IMR-90 (cell line): ENCODE results near the gene MRC2. TPM values are rescaled to one million over a fixed set of nuclear protein-coding genes. Genes with fewer than 3 reads are reported as not detected.

ENCODE experiments used
- ATAC-seq: fragments of 200-7000 bp; cut with Tn5 transposase; 2 replicates; pipeline ENCODE4 v1.9.1; 2020; ENCODE audit warnings: low read depth, mild to moderate bottlenecking, moderate library complexity
- BruUV-seq: library from RNA; stranded (reverse); fragments of 400-500 nt; replicated peaks from 2 replicates; lab custom pipeline; 2021; lab: Mats Ljungman, UMichigan
- CTCF ChIA-PET: fragments of 300-600 bp; formaldehyde crosslinking; extraction: SDS; loops from one replicate; lab custom pipeline; 2021; ENCODE audit warnings: antibody characterized with exemption; lab: Yijun Ruan, JAX
- POLR2A ChIA-PET: fragments of 300-600 bp; sonication (Branson Sonifier 250); formaldehyde crosslinking; loops from one replicate; lab custom pipeline; 2022; ENCODE audit warnings: antibody characterized with exemption; ENCODE audit not compliant: unreplicated experiment; lab: Charles Lee
- DNase-seq: peaks from one replicate; pipeline ENCODE4 v3.0.0; 2013
- H2AFZ ChIP-seq: replicated peaks from 2 replicates; pipeline ENCODE3; 2013; ENCODE audit warnings: low read length, mild to moderate bottlenecking; ENCODE audit not compliant: poor library complexity
- H2AK5ac ChIP-seq: 2 replicates; pipeline ENCODE4 v1.6.1; 2013; ENCODE audit warnings: low read depth, low read length, inconsistent platforms
- H2AK9ac ChIP-seq: replicated peaks from 2 replicates; pipeline ENCODE3; 2013; ENCODE audit warnings: mild to moderate bottlenecking, low read depth, low read length, moderate library complexity; ENCODE audit not compliant: poor library complexity
- H2BK120ac ChIP-seq: 2 replicates; pipeline ENCODE4 v1.6.1; 2013; ENCODE audit warnings: low read depth, low read length, inconsistent platforms
- H2BK15ac ChIP-seq: 3 replicates; pipeline ENCODE4 v1.6.1; 2013; ENCODE audit warnings: low read depth, low read length, inconsistent platforms
- H2BK20ac ChIP-seq: 2 replicates; pipeline ENCODE4 v1.6.1; 2013; ENCODE audit warnings: low read depth, mild to moderate bottlenecking, inconsistent platforms, low read length, moderate library complexity
- H2BK5ac ChIP-seq: 2 replicates; pipeline ENCODE4 v1.6.1; 2013; ENCODE audit warnings: mild to moderate bottlenecking, low read depth, low read length, inconsistent platforms; ENCODE audit not compliant: poor library complexity, severe bottlenecking
- H3K14ac ChIP-seq: replicated peaks from 2 replicates; pipeline ENCODE4 v1.6.1; 2013; ENCODE audit warnings: low read depth, low read length, inconsistent platforms
- H3K18ac ChIP-seq: 2 replicates; pipeline ENCODE4 v1.6.1; 2013; ENCODE audit warnings: low read depth, low read length, control low read depth
- H3K23ac ChIP-seq: 2 replicates; pipeline ENCODE4 v1.6.1; 2013; ENCODE audit warnings: low read depth, low read length, inconsistent platforms
- H3K27ac ChIP-seq: 2 replicates; pipeline ENCODE4 v1.5.1; 2013; ENCODE audit warnings: mild to moderate bottlenecking, control low read depth, low read length; ENCODE audit not compliant: insufficient read depth
- H3K27me3 ChIP-seq: 2 replicates; pipeline ENCODE4 v1.6.1; 2013; ENCODE audit warnings: low read length; ENCODE audit not compliant: control insufficient read depth, insufficient read depth
- H3K36me3 ChIP-seq: 2 replicates; pipeline ENCODE4 v1.6.1; 2013; ENCODE audit warnings: low read length, mixed read lengths; ENCODE audit not compliant: control insufficient read depth, insufficient read depth
- H3K4ac ChIP-seq: 2 replicates; pipeline ENCODE4 v1.6.1; 2013; ENCODE audit warnings: low read depth, low read length, inconsistent platforms
- H3K4me1 ChIP-seq: 2 replicates; pipeline ENCODE4 v1.6.1; 2013; ENCODE audit warnings: low read length, mixed read lengths; ENCODE audit not compliant: control insufficient read depth, insufficient read depth
- H3K4me2 ChIP-seq: 2 replicates; pipeline ENCODE4 v1.6.1; 2013; ENCODE audit warnings: low read depth, mild to moderate bottlenecking, control low read depth, low read length, moderate library complexity
- H3K4me3 ChIP-seq: 2 replicates; pipeline ENCODE4 v1.5.1; 2013; ENCODE audit warnings: low read depth, mild to moderate bottlenecking, control low read depth, low read length, moderate library complexity; ENCODE audit not compliant: insufficient read depth
- H3K56ac ChIP-seq: 2 replicates; pipeline ENCODE4 v1.6.1; 2013; ENCODE audit warnings: low read length, inconsistent platforms; ENCODE audit not compliant: insufficient read depth; ENCODE audit errors: extremely low read depth
- H3K79me1 ChIP-seq, 2 experiments: 2 replicates each; pipeline ENCODE4 v1.6.1; 2013; ENCODE audit warnings: low read length in 2 of 2, inconsistent platforms in 1 of 2, low read depth in 1 of 2
- H3K9ac ChIP-seq: 2 replicates; pipeline ENCODE4 v1.6.1; 2013; ENCODE audit warnings: low read depth, low read length, control low read depth
- H3K9me1 ChIP-seq: 2 replicates; pipeline ENCODE4 v1.6.1; 2013; ENCODE audit warnings: low read length, inconsistent platforms; ENCODE audit not compliant: insufficient read depth
- H3K9me3 ChIP-seq: 2 replicates; pipeline ENCODE4 v1.6.1; 2013; ENCODE audit warnings: low read length; ENCODE audit not compliant: control insufficient read depth, insufficient read depth
- H4K20me1 ChIP-seq: 2 replicates; pipeline ENCODE4 v1.6.1; 2013; ENCODE audit warnings: low read length, inconsistent platforms; ENCODE audit not compliant: insufficient read depth
- H4K5ac ChIP-seq: 2 replicates; pipeline ENCODE4 v1.6.1; 2013; ENCODE audit warnings: mild to moderate bottlenecking, low read depth, low read length, control low read depth
- H4K8ac ChIP-seq, 2 experiments: 2 replicates each; pipeline ENCODE4 v1.6.1; 2013; ENCODE audit warnings: low read depth in 2 of 2, low read length in 2 of 2, control low read depth in 1 of 2, inconsistent platforms in 1 of 2
- H4K91ac ChIP-seq: 2 replicates; pipeline ENCODE4 v1.6.1; 2013; ENCODE audit warnings: low read depth, low read length, inconsistent platforms; ENCODE audit not compliant: insufficient read depth
- CEBPB ChIP-seq: IDR thresholded peaks from 2 replicates; pipeline ENCODE4 v1.6.1; 2012; ENCODE audit warnings: low read depth, low read length, improper control_type of control experiment
- CHD1 ChIP-seq: IDR thresholded peaks from 2 replicates; pipeline ENCODE4 v1.6.1; 2012; ENCODE audit warnings: low read depth, low read length, improper control_type of control experiment
- CTCF ChIP-seq: conservative IDR thresholded peaks from 2 replicates; pipeline ENCODE4 v1.5.1; 2012; ENCODE audit warnings: mild to moderate bottlenecking, low read depth, low read length, improper control_type of control experiment
- ELK1 ChIP-seq: fragments of 150-350 bp; IDR thresholded peaks from 2 replicates; pipeline ENCODE4 v1.6.1; 2016; ENCODE audit warnings: low read depth, mild to moderate bottlenecking, low read length, moderate library complexity, borderline replicate concordance
- FOS ChIP-seq: fragments of 150-350 bp; IDR thresholded peaks from 2 replicates; pipeline ENCODE4 v1.6.1; 2016; ENCODE audit warnings: low read depth, low read length
- MAFK ChIP-seq: IDR thresholded peaks from 2 replicates; pipeline ENCODE4 v1.6.1; 2012; ENCODE audit warnings: low read depth, low read length, improper control_type of control experiment
- MAZ ChIP-seq: IDR thresholded peaks from 2 replicates; pipeline ENCODE4 v1.6.1; 2012; ENCODE audit warnings: low read depth, mild to moderate bottlenecking, low read length, improper control_type of control experiment, moderate library complexity, borderline replicate concordance
- MXI1 ChIP-seq: IDR thresholded peaks from 2 replicates; pipeline ENCODE4 v1.6.1; 2012; ENCODE audit warnings: low read depth, mild to moderate bottlenecking, low read length, moderate library complexity, borderline replicate concordance
- POLR2A ChIP-seq: IDR thresholded peaks from 2 replicates; pipeline ENCODE4 v1.6.1; 2012; ENCODE audit warnings: mild to moderate bottlenecking, low read depth, low read length
- RAD21 ChIP-seq: IDR thresholded peaks from 2 replicates; pipeline ENCODE4 v1.6.1; 2012; ENCODE audit warnings: low read length, improper control_type of control experiment
- RCOR1 ChIP-seq: IDR thresholded peaks from 2 replicates; pipeline ENCODE4 v1.6.1; 2012; ENCODE audit warnings: mild to moderate bottlenecking, low read length, improper control_type of control experiment; ENCODE audit not compliant: insufficient replicate concordance
- RFX5 ChIP-seq: IDR thresholded peaks from 2 replicates; pipeline ENCODE4 v1.8.0; 2012; ENCODE audit warnings: low read depth, mild to moderate bottlenecking, low read length, moderate library complexity
- SMC3 ChIP-seq: fragments of 150-350 bp; IDR thresholded peaks from 2 replicates; pipeline ENCODE4 v1.6.1; 2016; ENCODE audit warnings: low read depth, mild to moderate bottlenecking, antibody characterized with exemption, low read length, moderate library complexity
- USF2 ChIP-seq: fragments of 150-350 bp; IDR thresholded peaks from 2 replicates; pipeline ENCODE4 v1.6.1; 2017; ENCODE audit warnings: mild to moderate bottlenecking, antibody characterized with exemption, low read length, low read depth
- WGBS, 2 experiments: methylation state at CpG; one replicate each; pipeline versions ENCODE4 v1.1.5 to v1.1.7; 2013; ENCODE audit warnings: missing lambda C conversion rate in 2 of 2; ENCODE audit not compliant: insufficient read length in 1 of 2; ENCODE audit errors: extremely low coverage in 2 of 2; 5-methylcytosine and 5-hydroxymethylcytosine counted together
- dilution Hi-C: fragments of 300-500 bp; cut with HindIII; formaldehyde crosslinking; loops from one replicate; pipeline ENCODE4 v1.14.3; 2018; ENCODE audit warnings: low sequenced_read_pairs; ENCODE audit not compliant: unreplicated experiment
- in situ Hi-C: fragments of 300-500 bp; cut with MboI; formaldehyde crosslinking; loops from 3 replicates; pipeline ENCODE4 v1.14.3; 2019; ENCODE audit warnings: low sequenced_read_pairs, inconsistent platforms, mixed read lengths
- intact Hi-C: fragments of 100-400 bp; cut with micrococcal nuclease; formaldehyde crosslinking; loops from 2 replicates; pipeline ENCODE4 v1.10.0; 2022
- polyA plus RNA-seq, 3 experiments: library from polyadenylated mRNA; depleted of rRNA; stranded (reverse); fragments of >200 nt; gene quantifications; 2 replicates each; pipeline ENCODE4 v1.2.3, GENCODE V29; 2012; ENCODE audit warnings: low replicate concordance in 1 of 3
- total RNA-seq: library from RNA; depleted of rRNA; stranded (reverse); fragments of >200 nt; gene quantifications from 2 replicates; pipeline ENCODE4 v1.2.3, GENCODE V29; 2012

The MRC2 gene
- total and polyA plus RNA-seq, 2 of the 4 experiments (the other 2 are of a cell fraction): 39.3 to 137 TPM

- dilution Hi-C loops: no loop called here
- H2BK15ac ChIP-seq: peak overlapping the region; percentile 86; the same call in 1 of the 3 replicates
- no peak for ATAC-seq
- TF ChIP-seq ELK1: no peak
- no peak for TF ChIP-seq SMC3
- no peak for TF ChIP-seq RCOR1
- no peak for TF ChIP-seq MXI1
- no peak for TF ChIP-seq CTCF
- TF ChIP-seq POLR2A: no peak
- TF ChIP-seq CHD1: no peak
- TF ChIP-seq RAD21: no peak
- no peak for TF ChIP-seq MAZ
- TF ChIP-seq CEBPB: no peak
- TF ChIP-seq RFX5: no peak
- TF ChIP-seq MAFK: no peak
- no peak for TF ChIP-seq USF2
- TF ChIP-seq FOS: no peak
Measured at GRCh38 chr17:62706598-62707424, 79.3 kb downstream of the MRC2 start.

More at GRCh38 chr17:62706598-62707424, 79.3 kb downstream of the MRC2 start:
- H4K8ac ChIP-seq: peak overlapping the region in 1 of 2 experiments; percentile 82; a peak in 2 of 4 replicates
- no peak overlapping the region for H3K4me3 ChIP-seq
- ChIA-PET CTCF (no interaction called here), POLR2A (no interaction called here)
- WGBS, 2 experiments: 88% methylated on average over 10 of the region's 20 CpGs; no CpG with 5 or more reads in 1 of the 2 experiments
- 0 out of 2 replicates have a peak overlapping the region, but pooled peaks have one; percentile 88 for H2BK120ac ChIP-seq
- peaks cover 21% of the 10 kb centered on the region for H3K4me1 ChIP-seq
- in situ Hi-C loops (loop anchor here (5.0 kb wide), 1 partner anchor 260 kb away; the partner anchor contains the start of gene TANC2), intact Hi-C loops (no loop called here)
- DNase-seq: no peak
- H4K91ac ChIP-seq: no peak overlapping the region
- H4K5ac ChIP-seq: no peak overlapping the region
- H3K9me3 ChIP-seq: peaks cover 7% of the 10 kb centered on the region
- no peaks in the 10 kb centered on the region for H3K27me3 ChIP-seq
- H3K27ac ChIP-seq: no peak overlapping the region
- no peak overlapping the region for H2BK5ac ChIP-seq
- no peak overlapping the region; the same call in 1 of the 2 replicates for H3K23ac ChIP-seq
- no peak overlapping the region; the same call in 1 of the 2 replicates for H3K4me2 ChIP-seq
- peak overlapping the region; percentile 89; the same call in 1 of the 2 replicates for H3K4ac ChIP-seq
- H3K56ac ChIP-seq: no peak overlapping the region
- no peaks in the 10 kb centered on the region for H3K36me3 ChIP-seq
- no peak overlapping the region for H3K9ac ChIP-seq
- H3K79me1 ChIP-seq: peaks cover 11 to 28% of the 10 kb centered on the region in 2 experiments; a peak in 3 of 4 replicates
- BruUV-seq: no TSS peak
- H2BK20ac ChIP-seq: peak overlapping the region; percentile 85; the same call in 1 of the 2 replicates
- H3K18ac ChIP-seq: no peak overlapping the region
- H3K9me1 ChIP-seq: 0 out of 2 replicates have a peak, but pooled peaks cover 7% of the 10 kb centered on the region
- peak overlapping the region; percentile 87 for H2AK5ac ChIP-seq
- no peak overlapping the region for H2AFZ ChIP-seq
- no peak overlapping the region for H2AK9ac ChIP-seq
- no peaks in the 10 kb centered on the region for H4K20me1 ChIP-seq
- no peak overlapping the region for H3K14ac ChIP-seq
